T-helper 9 cell (primary cell): ENCODE data around the gene MGA.

Experiments
- DNase-seq: peaks from one replicate; pipeline ENCODE4 v3.0.0-alpha.2; 2020

Gene MGA

DNA sequence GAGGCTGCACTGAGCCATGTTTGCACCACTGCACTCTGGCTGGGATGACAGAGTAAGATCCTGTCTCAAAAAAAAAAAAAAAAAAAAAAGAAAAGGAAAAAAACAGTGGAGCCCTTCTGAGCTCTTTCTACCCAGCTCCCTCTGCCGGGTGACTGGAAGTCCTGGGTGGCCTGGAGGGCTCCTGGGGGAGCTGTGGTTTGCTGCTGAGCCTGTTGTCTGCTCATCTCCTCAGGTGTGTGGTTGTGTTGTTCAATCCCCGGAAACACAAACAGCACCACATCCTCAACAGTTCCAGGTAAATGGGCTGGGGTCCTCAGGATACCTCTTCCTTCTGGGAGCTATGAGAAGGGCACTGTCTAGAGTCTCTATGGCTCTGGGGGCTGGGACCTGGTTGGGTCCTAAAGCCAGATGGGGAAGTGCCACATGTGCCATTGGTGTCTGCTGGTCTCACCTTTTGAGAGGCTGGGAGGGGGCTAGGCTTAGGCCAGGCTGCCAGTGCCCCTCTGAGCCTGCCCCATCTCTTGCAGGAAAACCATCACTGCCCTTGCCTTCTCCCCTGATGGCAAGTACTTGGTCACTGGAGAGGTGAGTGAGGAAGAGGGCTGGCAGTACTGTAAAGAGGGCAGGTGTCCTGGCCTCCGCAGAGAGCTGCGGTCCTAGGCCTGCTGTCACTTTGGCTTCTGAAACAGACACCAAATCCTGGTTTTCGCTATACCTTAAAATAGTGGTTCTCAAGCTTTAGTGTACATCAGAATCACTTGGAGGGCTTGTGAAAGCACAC, 150.6 kb downstream of the MGA start:
- no peak for DNase-seq

DNA sequence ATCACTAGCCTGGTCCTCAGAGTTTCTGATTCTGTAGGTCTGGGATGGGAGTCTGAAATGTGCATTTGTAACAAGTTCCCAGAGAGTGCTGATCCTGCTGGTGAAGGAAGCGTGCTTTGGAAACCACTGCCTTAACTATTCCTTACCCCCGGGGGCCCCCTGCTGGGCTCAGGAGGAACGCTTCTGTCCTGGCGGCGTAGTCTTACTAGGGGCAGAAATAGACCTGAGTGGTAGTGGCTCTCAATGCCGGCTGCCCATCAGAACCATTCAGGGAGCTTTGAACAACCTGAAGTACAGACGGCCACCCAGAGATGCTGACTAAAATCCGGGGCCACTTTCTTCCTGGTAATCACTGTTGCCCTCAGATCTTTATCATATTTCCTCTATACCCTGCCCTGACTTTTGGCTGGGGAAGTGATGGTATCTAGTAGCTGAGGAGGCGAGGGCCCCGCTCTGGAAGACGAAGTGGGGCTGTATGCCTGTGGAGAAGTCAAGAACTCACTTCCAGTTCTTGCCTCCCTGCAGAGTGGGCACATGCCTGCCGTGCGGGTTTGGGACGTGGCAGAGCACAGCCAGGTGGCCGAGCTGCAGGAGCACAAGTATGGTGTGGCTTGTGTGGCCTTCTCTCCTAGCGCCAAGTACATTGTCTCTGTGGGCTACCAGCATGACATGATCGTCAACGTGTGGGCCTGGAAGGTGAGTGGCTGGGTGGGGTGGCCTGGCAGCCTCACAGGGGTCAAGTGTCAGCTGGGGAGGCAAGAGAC, 151.4 kb downstream of the MGA start:
- peak; percentile 66 for DNase-seq

DNA sequence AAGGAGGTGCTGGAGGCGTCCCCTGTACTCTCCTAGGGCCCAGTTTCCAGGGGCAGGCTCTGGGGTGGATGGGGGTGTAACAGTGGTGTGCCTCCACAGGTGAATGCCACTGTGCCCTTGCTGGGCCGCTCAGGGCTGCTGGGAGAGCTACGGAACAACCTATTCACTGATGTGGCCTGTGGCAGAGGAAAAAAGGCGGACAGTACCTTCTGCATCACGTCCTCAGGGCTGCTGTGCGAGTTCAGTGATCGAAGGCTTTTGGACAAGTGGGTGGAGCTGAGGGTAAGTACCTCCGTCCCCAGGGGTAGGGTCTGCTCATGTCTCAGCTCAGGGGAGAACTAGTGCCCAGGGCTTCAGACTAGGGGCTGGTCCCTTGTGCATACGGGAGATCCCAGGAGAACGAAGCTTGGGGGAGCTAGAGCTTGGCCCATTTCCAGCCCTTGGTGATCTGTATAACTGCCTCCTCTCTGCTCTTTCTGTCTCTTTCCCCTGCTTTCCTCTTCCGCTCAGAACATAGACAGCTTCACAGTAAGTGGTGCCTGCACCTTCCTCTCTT, 152.7 kb downstream of the MGA start:
- DNase-seq, result no peak

DNA sequence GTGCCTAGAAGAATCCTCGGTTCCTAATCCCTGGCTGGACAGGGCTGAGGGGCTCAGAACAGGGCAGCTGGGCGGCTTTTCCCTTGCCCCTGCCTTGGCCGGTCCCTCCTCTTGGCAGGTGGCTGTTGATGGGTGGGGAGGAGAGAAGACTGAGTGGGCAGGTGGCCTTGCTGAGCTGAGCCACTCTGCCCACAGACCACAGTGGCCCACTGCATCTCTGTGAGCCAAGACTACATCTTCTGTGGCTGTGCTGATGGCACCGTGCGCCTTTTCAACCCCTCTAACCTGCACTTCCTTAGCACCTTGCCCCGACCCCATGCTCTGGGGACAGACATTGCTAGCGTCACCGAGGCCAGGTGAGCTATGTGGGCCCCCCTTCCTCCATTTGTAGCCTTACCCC, 153.2 kb downstream of the MGA start:
- DNase-seq, result no peak

DNA sequence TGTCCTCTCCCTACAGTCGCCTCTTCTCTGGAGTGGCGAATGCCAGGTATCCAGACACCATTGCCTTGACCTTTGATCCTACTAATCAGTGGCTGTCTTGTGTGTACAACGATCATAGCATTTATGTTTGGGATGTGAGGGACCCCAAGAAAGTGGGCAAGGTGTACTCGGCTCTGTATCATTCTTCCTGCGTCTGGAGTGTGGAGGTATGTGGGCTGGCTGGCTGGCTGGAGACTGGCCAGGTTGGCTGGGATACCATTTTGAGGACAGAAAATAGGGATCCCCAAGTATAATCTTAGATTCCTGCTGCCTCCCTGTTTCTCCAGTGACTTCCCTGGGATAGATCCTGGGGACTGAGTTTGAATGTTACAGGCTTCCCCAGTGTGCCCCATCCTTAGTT, 154.3 kb downstream of the MGA start:
- DNase-seq, result no peak

DNA sequence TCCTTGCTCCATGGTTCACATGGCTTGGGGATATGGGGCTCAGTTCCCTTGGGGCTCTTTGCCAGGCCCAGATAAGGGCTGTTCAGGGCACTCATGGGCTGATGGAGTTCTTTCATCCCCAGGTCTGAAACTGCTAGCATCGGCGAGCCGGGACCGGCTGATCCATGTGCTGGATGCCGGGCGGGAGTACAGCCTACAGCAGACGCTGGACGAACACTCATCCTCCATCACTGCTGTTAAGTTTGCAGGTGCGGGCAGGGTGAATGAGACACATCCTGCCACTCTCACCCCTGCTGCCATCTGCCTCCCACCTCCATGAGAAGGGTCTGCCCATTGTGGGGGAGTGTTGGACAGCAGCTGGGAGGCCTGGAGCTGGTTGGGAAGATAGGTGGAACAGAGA, 156.6 kb downstream of the MGA start:
- DNase-seq, result no peak

DNA sequence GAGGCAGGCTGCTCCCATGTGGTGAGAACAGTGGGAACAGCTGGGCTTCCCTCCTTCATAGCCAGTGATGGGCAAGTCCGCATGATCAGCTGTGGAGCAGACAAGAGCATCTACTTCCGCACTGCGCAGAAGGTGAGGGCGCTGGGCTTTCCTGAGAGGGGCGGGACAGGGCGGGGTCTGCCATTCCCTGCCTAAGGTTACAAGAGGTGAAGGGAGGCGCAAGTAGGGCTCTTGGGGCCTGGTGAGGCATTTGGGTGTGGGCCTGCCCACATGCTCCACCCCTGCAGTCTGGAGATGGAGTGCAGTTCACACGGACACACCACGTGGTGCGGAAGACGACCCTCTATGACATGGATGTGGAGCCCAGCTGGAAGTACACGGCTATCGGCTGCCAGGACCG, 157.1 kb downstream of the MGA start:
- DNase-seq, result no peak

DNA sequence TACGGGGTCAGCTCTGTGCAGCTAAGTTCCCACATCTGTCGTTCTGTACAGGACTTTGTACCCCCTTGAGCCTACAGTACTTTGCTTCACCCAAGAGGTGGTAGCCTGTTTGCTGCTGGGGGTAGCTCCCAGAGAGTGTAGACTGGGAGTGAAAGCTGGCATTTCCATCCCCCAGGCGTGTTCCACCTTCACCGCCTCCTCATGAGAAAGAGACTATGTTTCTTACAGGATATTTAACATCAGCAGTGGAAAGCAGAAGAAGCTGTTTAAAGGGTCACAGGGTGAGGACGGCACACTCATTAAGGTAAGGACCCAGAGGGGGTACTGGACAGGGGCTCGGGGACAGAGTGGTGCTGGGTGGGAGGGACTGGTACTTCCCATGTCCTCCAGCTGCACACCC, 157.6 kb downstream of the MGA start:
- DNase-seq, result no peak

DNA sequence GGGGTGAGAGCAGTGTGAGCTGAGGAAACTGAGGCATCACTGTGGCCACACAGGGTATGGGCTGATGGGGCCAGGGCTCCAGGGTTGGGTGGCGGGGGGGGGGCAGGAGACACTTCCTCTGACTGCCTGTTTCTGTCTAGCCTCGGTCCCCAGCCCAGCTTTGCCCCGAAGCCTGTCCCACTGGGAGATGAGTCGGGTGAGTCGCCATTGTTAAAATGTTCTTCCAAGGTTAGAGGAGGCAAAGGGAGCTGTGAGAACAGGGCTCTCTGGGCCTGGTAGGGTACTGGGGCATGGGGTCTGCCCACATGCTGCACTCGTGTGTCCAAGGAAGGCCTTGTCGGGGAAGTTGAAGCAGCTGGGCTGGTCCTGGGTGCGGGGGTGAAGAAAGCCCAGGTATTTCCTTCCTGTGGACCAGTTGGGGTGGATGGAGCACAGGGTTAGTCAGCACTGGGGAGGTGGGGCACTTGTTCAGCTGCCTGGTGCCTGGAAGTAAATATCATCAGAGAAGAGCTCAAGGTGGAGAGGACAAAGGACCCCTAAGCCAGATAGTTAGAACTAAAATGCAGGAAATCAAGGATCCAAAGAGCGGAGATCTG, 159.3 kb downstream of the MGA start:
- no peak for DNase-seq

DNA sequence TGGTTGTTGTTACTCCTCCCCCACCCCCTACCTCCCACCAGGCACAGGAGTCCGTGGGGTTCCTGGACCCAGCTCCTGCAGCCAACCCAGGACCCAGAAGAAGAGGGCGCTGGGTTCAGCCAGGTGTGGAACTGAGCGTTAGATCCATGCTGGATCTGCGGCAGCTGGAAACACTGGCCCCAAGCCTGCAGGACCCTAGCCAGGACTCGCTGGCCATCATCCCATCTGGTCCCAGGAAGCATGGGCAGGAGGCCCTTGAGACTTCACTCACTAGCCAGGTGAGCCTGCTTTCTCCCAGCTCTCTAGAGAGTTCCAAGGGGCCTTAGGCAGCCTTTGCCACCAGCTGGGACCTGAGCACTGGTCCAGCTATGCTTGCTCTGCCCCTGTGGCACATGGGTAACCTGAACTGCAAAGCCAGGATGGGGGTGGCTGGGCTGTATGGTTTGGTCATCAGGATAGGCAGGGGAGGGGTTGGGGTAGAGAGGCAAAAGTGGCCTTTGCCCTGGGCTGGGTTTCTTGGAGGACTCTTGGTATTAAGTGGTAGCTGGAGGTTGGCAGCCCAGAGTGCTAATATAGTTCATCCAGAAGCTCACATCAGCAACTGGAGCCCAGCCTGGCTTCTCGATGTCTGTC, 160.7 kb downstream of the MGA start:
- no peak for DNase-seq

DNA sequence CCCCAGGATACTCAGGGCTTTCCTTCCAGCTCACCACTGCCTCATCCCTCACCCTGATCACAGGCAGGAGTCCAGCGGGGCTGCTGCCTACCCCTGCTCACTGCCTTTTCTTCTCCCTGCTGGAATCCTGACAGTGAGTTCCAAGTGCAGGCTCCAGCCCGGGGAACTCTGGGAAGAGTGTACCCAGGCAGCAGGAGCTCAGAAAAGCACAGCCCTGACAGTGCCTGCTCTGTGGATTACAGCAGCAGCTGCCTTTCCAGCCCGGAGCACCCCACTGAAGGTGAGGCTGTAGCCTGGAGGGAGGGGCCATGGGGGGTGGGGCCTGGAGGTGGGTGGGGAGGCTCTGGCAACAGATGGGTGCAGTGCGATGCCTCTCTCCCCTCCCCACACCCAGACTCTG, 161.6 kb downstream of the MGA start:
- DNase-seq, result no peak

DNA sequence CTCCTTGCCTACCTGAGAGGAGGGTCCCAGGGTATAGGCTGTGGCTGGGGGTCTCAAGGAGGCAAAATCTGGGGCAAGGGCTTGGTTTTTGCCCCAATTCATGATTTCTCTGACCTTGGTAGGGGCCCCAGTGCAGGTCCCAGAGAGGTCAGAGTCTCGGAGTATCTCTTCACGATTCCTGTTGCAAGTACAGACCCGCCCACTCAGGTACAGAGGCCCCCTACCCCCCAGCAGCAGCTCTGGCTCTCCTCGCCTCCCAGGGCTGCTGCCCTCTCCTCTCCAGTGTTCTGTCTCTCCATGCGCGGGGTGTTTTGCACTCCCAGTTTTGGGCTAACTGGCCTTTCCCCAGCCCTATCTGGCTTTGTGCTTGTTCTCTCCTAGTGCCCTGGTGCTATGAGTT, 162.3 kb downstream of the MGA start:
- DNase-seq, result no peak
